Activated CD8-positive, alpha-beta memory T cell treated with anti-CD3 and anti-CD28 coated beads, Interleukin-2, amount 10 ng/mL, durations not matched to agents 7 days and 5 days (primary cell): ENCODE measurements around the gene BAIAP2L2. TPM values are rescaled to one million over a fixed set of nuclear protein-coding genes. Genes with fewer than 3 reads are reported as not detected.

Source experiments
- ATAC-seq: fragments of 150-1000 bp; cut with Tn5 transposase; one replicate; pipeline ENCODE4 v1.10.0; 2021; ENCODE audit warnings: moderate library complexity
- CTCF ChIA-PET: fragments of 350-600 bp; sonication (Branson Sonifier 250); formaldehyde crosslinking; loops from one replicate; lab custom pipeline; 2021; ENCODE audit warnings: antibody characterized with exemption; lab: Charles Lee
- DNase-seq: peaks from one replicate; pipeline ENCODE4 v3.0.0-alpha.2; 2020
- H3K27ac Mint-ChIP-seq: one replicate; pipeline ENCODE4 v1.8.0; 2021; ENCODE audit warnings: mild to moderate bottlenecking, mixed read lengths
- H3K27me3 Mint-ChIP-seq: one replicate; pipeline ENCODE4 v1.8.0; 2021; ENCODE audit warnings: mixed read lengths
- H3K36me3 Mint-ChIP-seq: one replicate; pipeline ENCODE4 v1.8.0; 2021; ENCODE audit warnings: mild to moderate bottlenecking, mixed read lengths
- H3K4me1 Mint-ChIP-seq: one replicate; pipeline ENCODE4 v1.8.0; 2021; ENCODE audit warnings: mixed read lengths
- H3K4me3 Mint-ChIP-seq: one replicate; pipeline ENCODE4 v1.8.0; 2021; ENCODE audit warnings: mild to moderate bottlenecking, moderate library complexity, mixed read lengths
- H3K9me3 Mint-ChIP-seq: one replicate; pipeline ENCODE4 v1.8.0; 2022; ENCODE audit warnings: low read depth, mixed read lengths
- total RNA-seq, 2 experiments: library from RNA; stranded (reverse); gene quantifications; one replicate each; pipeline ENCODE4 v1.2.3, GENCODE V29; 2021

Gene BAIAP2L2
- total RNA-seq, 2 experiments from 2014 or later: 0.37 to 0.70 TPM

- H3K36me3 Mint-ChIP-seq: no peaks in the 10 kb centered on the region
- no peaks in the 10 kb centered on the region for H3K4me1 Mint-ChIP-seq
- no peak for ATAC-seq
- no peak for DNase-seq
- H3K27me3 Mint-ChIP-seq: peaks cover 11% of the 10 kb centered on the region
- no peak overlapping the region for H3K27ac Mint-ChIP-seq
- H3K4me3 Mint-ChIP-seq: no peak overlapping the region
- no peaks in the 10 kb centered on the region for H3K9me3 Mint-ChIP-seq
- CTCF ChIA-PET: interaction anchor here (1.0 kb wide), 1 partner anchor 15 kb away, joined by 3 read pairs; no protein-coding TSS in a partner anchor
Observed at GRCh38 chr22:38088629-38089473, 21.6 kb downstream of the BAIAP2L2 start.

GRCh38 chr22:38087855-38088254, 22.6 kb downstream of the BAIAP2L2 start:
- ATAC-seq (no peak), DNase-seq (no peak)
- Mint-ChIP-seq H3K27me3 (peaks cover 16% of the 10 kb centered on the region), H3K27ac (no peak overlapping the region), H3K9me3 (no peaks in the 10 kb centered on the region), H3K4me3 (no peak overlapping the region), H3K36me3 (no peaks in the 10 kb centered on the region), H3K4me1 (no peaks in the 10 kb centered on the region)
- CTCF ChIA-PET: no interaction called here

GRCh38 chr22:38086942-38087341, 23.5 kb downstream of the BAIAP2L2 start:
- no peak for DNase-seq
- CTCF ChIA-PET: interaction anchor here (0.5 kb wide), 1 partner anchor 18 kb away, joined by 3 read pairs; no protein-coding TSS in a partner anchor
- ATAC-seq: no peak
- Mint-ChIP-seq H3K9me3 (no peaks in the 10 kb centered on the region), H3K4me1 (no peaks in the 10 kb centered on the region), H3K36me3 (no peaks in the 10 kb centered on the region), H3K27ac (no peak overlapping the region), H3K27me3 (peaks cover 23% of the 10 kb centered on the region), H3K4me3 (no peak overlapping the region)

GRCh38 chr22:38086001-38086845, 24.3 kb downstream of the BAIAP2L2 start:
- no peak overlapping the region for H3K4me3 Mint-ChIP-seq
- no peak for ATAC-seq
- no peak overlapping the region for H3K27ac Mint-ChIP-seq
- no peaks in the 10 kb centered on the region for H3K36me3 Mint-ChIP-seq
- H3K27me3 Mint-ChIP-seq: peaks cover 27% of the 10 kb centered on the region
- no peak for DNase-seq
- CTCF ChIA-PET: interaction anchor here (0.5 to 0.6 kb wide), 2 partner anchors 18 to 352 kb away, joined by 3 to 4 read pairs; no protein-coding TSS in a partner anchor
- H3K9me3 Mint-ChIP-seq: no peaks in the 10 kb centered on the region
- H3K4me1 Mint-ChIP-seq: peaks cover 4% of the 10 kb centered on the region

GRCh38 chr22:38085501-38085900, 25.0 kb downstream of the BAIAP2L2 start:
- Mint-ChIP-seq H3K4me1 (peaks cover 4% of the 10 kb centered on the region), H3K36me3 (no peaks in the 10 kb centered on the region), H3K27me3 (peaks cover 31% of the 10 kb centered on the region), H3K9me3 (no peaks in the 10 kb centered on the region), H3K4me3 (no peak overlapping the region), H3K27ac (no peak overlapping the region)
- CTCF ChIA-PET: interaction anchor here (0.6 kb wide), 1 partner anchor 352 kb away, joined by 4 read pairs; no protein-coding TSS in a partner anchor
- DNase-seq (no peak), ATAC-seq (no peak)

- ATAC-seq (no peak), DNase-seq (no peak)
- Mint-ChIP-seq H3K27ac (no peak overlapping the region), H3K4me3 (no peak overlapping the region), H3K4me1 (peaks cover 4% of the 10 kb centered on the region), H3K27me3 (peaks cover 36% of the 10 kb centered on the region), H3K36me3 (no peaks in the 10 kb centered on the region), H3K9me3 (no peaks in the 10 kb centered on the region)
- CTCF ChIA-PET: no interaction called here
Observed at GRCh38 chr22:38085056-38085455, 25.4 kb downstream of the BAIAP2L2 start.

GRCh38 chr22:38083931-38084631, 26.4 kb downstream of the BAIAP2L2 start, which contains the start of gene SLC16A8:
Gene SLC16A8, minus strand, starts transcription at chr22:38084184. Its CDS starts 1,311 bp downstream, at chr22:38082873.
- CTCF ChIA-PET: interaction anchor here (0.6 kb wide), 1 partner anchor 21 kb away, joined by 3 read pairs; no protein-coding TSS in a partner anchor
- peaks cover 40% of the 10 kb centered on the region for H3K27me3 Mint-ChIP-seq
- H3K27ac Mint-ChIP-seq: no peak within 1 kb of the TSS
- no peak for ATAC-seq
- peaks cover 4% of the 10 kb centered on the region for H3K4me1 Mint-ChIP-seq
- no peaks in the 10 kb centered on the region for H3K36me3 Mint-ChIP-seq
- no peak for DNase-seq
- H3K4me3 Mint-ChIP-seq: no peak within 1 kb of the TSS
- H3K9me3 Mint-ChIP-seq: no peaks in the 10 kb centered on the region

- CTCF ChIA-PET: interaction anchor here (0.6 kb wide), 1 partner anchor 22 kb away, joined by 3 read pairs; no protein-coding TSS in a partner anchor
- ATAC-seq (no peak), DNase-seq (no peak)
- Mint-ChIP-seq H3K9me3 (no peaks in the 10 kb centered on the region), H3K36me3 (no peaks in the 10 kb centered on the region), H3K27me3 (peaks cover 37% of the 10 kb centered on the region), H3K4me1 (peaks cover 4% of the 10 kb centered on the region), H3K27ac (no peak overlapping the region), H3K4me3 (no peak overlapping the region)
Observed at GRCh38 chr22:38082986-38083710, 27.3 kb downstream of the BAIAP2L2 start.

- peaks cover 31% of the 10 kb centered on the region for H3K27me3 Mint-ChIP-seq
- no peak overlapping the region for H3K27ac Mint-ChIP-seq
- H3K4me1 Mint-ChIP-seq: peaks cover 4% of the 10 kb centered on the region
- H3K36me3 Mint-ChIP-seq: no peaks in the 10 kb centered on the region
- CTCF ChIA-PET: interaction anchor here (0.6 kb wide), 1 partner anchor 128 kb away, joined by 3 read pairs; no protein-coding TSS in a partner anchor
- ATAC-seq: no peak
- no peaks in the 10 kb centered on the region for H3K9me3 Mint-ChIP-seq
- no peak for DNase-seq
- no peak overlapping the region for H3K4me3 Mint-ChIP-seq
Observed at GRCh38 chr22:38081941-38082828, 28.3 kb downstream of the BAIAP2L2 start.

- Mint-ChIP-seq H3K4me3 (no peak overlapping the region), H3K36me3 (no peaks in the 10 kb centered on the region), H3K27me3 (peaks cover 31% of the 10 kb centered on the region), H3K27ac (no peak overlapping the region), H3K9me3 (no peaks in the 10 kb centered on the region), H3K4me1 (peaks cover 4% of the 10 kb centered on the region)
- DNase-seq (no peak), ATAC-seq (no peak)
- CTCF ChIA-PET: interaction anchor here (0.6 kb wide), 1 partner anchor 127 kb away, joined by 3 read pairs; no protein-coding TSS in a partner anchor
Observed at GRCh38 chr22:38081636-38081940, 28.9 kb downstream of the BAIAP2L2 start.

GRCh38 chr22:38080850-38081635, 29.4 kb downstream of the BAIAP2L2 start:
- H3K4me3 Mint-ChIP-seq: no peak overlapping the region

More at GRCh38 chr22:38080850-38081635, 29.4 kb downstream of the BAIAP2L2 start:
- Mint-ChIP-seq H3K36me3 (no peaks in the 10 kb centered on the region), H3K27ac (no peak overlapping the region), H3K27me3 (peaks cover 31% of the 10 kb centered on the region), H3K9me3 (no peaks in the 10 kb centered on the region), H3K4me1 (peaks cover 4% of the 10 kb centered on the region)
- ATAC-seq: peak; percentile 37
- no peak for DNase-seq
- CTCF ChIA-PET: interaction anchor here (0.6 kb wide), 1 partner anchor 127 kb away, joined by 3 read pairs; no protein-coding TSS in a partner anchor
